CD14-positive monocyte (primary cell): ENCODE data around the gene HYDIN. TPM values are rescaled to one million over a fixed set of nuclear protein-coding genes. Genes with fewer than 3 reads are reported as not detected.
"Not testable (repeated sequence)": the region's sequence is repeated elsewhere in the genome, so short reads cannot be mapped to it uniquely, and the experiment has no call there.

Experiments
- DNase-seq, 3 donors: peaks; one replicate each; pipeline ENCODE4 v3.0.0-alpha.2; 2011 to 2022
- H2AFZ ChIP-seq: 2 replicates; pipeline ENCODE4 v1.6.0; 2012; ENCODE audit warnings: mild to moderate bottlenecking, low read depth, low read length, inconsistent platforms; ENCODE audit not compliant: insufficient read depth, poor library complexity, severe bottlenecking
- H3K27ac ChIP-seq, 2 donors: 1 replicate in 1 of 2; 2 replicates in 1 of 2; pipeline ENCODE4 v1.5.1; 2012 to 2013; ENCODE audit warnings: low read length in 2 of 2, control low read depth in 1 of 2, inconsistent platforms in 1 of 2, low read depth in 1 of 2, mild to moderate bottlenecking in 1 of 2
- H3K27me3 ChIP-seq, 2 donors: one replicate each; pipeline versions ENCODE4 v1.6.0 to v1.6.1; 2011 to 2013; ENCODE audit warnings: low read length in 2 of 2; ENCODE audit not compliant: control insufficient read depth in 2 of 2, insufficient read depth in 2 of 2
- H3K36me3 ChIP-seq, 2 donors: replicated peaks in 1 of 2; 1 replicate in 1 of 2; 2 replicates in 1 of 2; pipeline versions ENCODE4 v1.5.1 to v1.6.1; 2012 to 2013; ENCODE audit warnings: low read length in 2 of 2, control low read depth in 1 of 2, inconsistent platforms in 1 of 2, mild to moderate bottlenecking in 1 of 2; ENCODE audit not compliant: insufficient read depth in 2 of 2, control insufficient read depth in 1 of 2
- H3K4me1 ChIP-seq, 2 donors: 1 replicate in 1 of 2; 2 replicates in 1 of 2; pipeline versions ENCODE4 v1.5.1 to v1.6.1; 2012 to 2013; ENCODE audit warnings: low read length in 2 of 2, control low read depth in 1 of 2, inconsistent platforms in 1 of 2, mild to moderate bottlenecking in 1 of 2, moderate library complexity in 1 of 2; ENCODE audit not compliant: insufficient read depth in 2 of 2, control insufficient read depth in 1 of 2
- H3K4me2 ChIP-seq: replicated peaks from 2 replicates; pipeline ENCODE3; 2012; ENCODE audit warnings: low read length, moderate library complexity, mild to moderate bottlenecking; ENCODE audit not compliant: poor library complexity, severe bottlenecking; ENCODE audit errors: extremely low read depth
- H3K4me3 ChIP-seq, 3 experiments: fragments of 200-600 bp in 1 of 3; sonication (generic) in 1 of 3; replicated peaks in 1 of 3; 1 replicate in 2 of 3; 2 replicates in 1 of 3; pipeline ENCODE4 v1.5.1; 2011 to 2013; ENCODE audit warnings: low read length in 3 of 3, mild to moderate bottlenecking in 3 of 3, control low read depth in 2 of 3, low read depth in 2 of 3, inconsistent platforms in 1 of 3, moderate library complexity in 1 of 3
- H3K79me2 ChIP-seq: 2 replicates; pipeline ENCODE4 v1.6.0; 2012; ENCODE audit warnings: mild to moderate bottlenecking, control low read depth, inconsistent platforms, low read length, moderate library complexity; ENCODE audit not compliant: insufficient read depth
- H3K9ac ChIP-seq: 2 replicates; pipeline ENCODE4 v1.6.0; 2017; ENCODE audit warnings: low read length, mild to moderate bottlenecking; ENCODE audit not compliant: insufficient read depth, poor library complexity, severe bottlenecking
- H3K9me3 ChIP-seq, 2 donors: replicated peaks in 1 of 2; 1 replicate in 1 of 2; 2 replicates in 1 of 2; pipeline versions ENCODE4 v1.5.1 to v1.6.1; 2012 to 2013; ENCODE audit warnings: low read length in 2 of 2, control low read depth in 1 of 2; ENCODE audit not compliant: control insufficient read depth in 1 of 2, insufficient read depth in 1 of 2
- H4K20me1 ChIP-seq: 2 replicates; pipeline ENCODE4 v1.6.0; 2012; ENCODE audit warnings: mild to moderate bottlenecking, low read length, control low read depth, moderate library complexity; ENCODE audit not compliant: insufficient read depth
- H3K27ac Mint-ChIP-seq, 7 donors: one replicate each; pipeline ENCODE4 v1.8.0; 2020; ENCODE audit warnings: mild to moderate bottlenecking in 7 of 7, mixed read lengths in 7 of 7, moderate library complexity in 6 of 7, inconsistent platforms in 2 of 7
- H3K27me3 Mint-ChIP-seq, 3 donors: one replicate each; pipeline ENCODE4 v1.8.0; 2021 to 2022; ENCODE audit warnings: low read depth in 3 of 3, mild to moderate bottlenecking in 3 of 3, mixed read lengths in 3 of 3, moderate library complexity in 3 of 3, inconsistent platforms in 1 of 3
- H3K36me3 Mint-ChIP-seq, 2 donors: one replicate each; pipeline ENCODE4 v1.8.0; 2020; ENCODE audit warnings: mixed read lengths in 2 of 2, inconsistent platforms in 1 of 2, mild to moderate bottlenecking in 1 of 2
- H3K4me1 Mint-ChIP-seq: one replicate; pipeline ENCODE4 v1.8.0; 2020; ENCODE audit warnings: mild to moderate bottlenecking, mixed read lengths
- H3K4me3 Mint-ChIP-seq, 2 donors: one replicate each; pipeline ENCODE4 v1.8.0; 2020; ENCODE audit warnings: mild to moderate bottlenecking in 2 of 2, mixed read lengths in 2 of 2, moderate library complexity in 1 of 2
- H3K9me3 Mint-ChIP-seq, 7 donors: one replicate each; pipeline ENCODE4 v1.8.0; 2020 to 2022; ENCODE audit warnings: mixed read lengths in 7 of 7, mild to moderate bottlenecking in 6 of 7, moderate library complexity in 6 of 7, inconsistent platforms in 2 of 7
- WGBS: methylation state at CpG from one replicate; pipeline ENCODE4 v1.1.5; 2013; ENCODE audit warnings: missing lambda C conversion rate; ENCODE audit not compliant: insufficient coverage; 5-methylcytosine and 5-hydroxymethylcytosine counted together
- intact Hi-C, 2 donors: fragments of 100-400 bp; cut with micrococcal nuclease; formaldehyde crosslinking; loops; one replicate each; pipeline versions ENCODE4 v1.15.0 to v1.15.1; 2023
- polyA plus RNA-seq, 3 donors: library from polyadenylated mRNA; depleted of rRNA in 1 of 3; unstranded in 2 of 3; stranded (reverse) in 1 of 3; fragments of 300-500 nt in 2 of 3; fragments of >200 nt in 1 of 3; fragmentation: Illumina TruSeq in 2 of 3; gene quantifications; 1 replicate in 2 of 3; 2 replicates in 1 of 3; pipeline ENCODE4 v1.2.3, GENCODE V29; 2012 to 2021
- TF ChIP-seq, protein P1 (sequence below): fragments of 200-600 bp; IDR thresholded peaks from one replicate; pipeline ENCODE4 v1.8.0; 2022; ENCODE audit warnings: antibody characterized with exemption, mild to moderate bottlenecking

The HYDIN gene
- polyA plus RNA-seq, 3 donors: not detected

DNA sequence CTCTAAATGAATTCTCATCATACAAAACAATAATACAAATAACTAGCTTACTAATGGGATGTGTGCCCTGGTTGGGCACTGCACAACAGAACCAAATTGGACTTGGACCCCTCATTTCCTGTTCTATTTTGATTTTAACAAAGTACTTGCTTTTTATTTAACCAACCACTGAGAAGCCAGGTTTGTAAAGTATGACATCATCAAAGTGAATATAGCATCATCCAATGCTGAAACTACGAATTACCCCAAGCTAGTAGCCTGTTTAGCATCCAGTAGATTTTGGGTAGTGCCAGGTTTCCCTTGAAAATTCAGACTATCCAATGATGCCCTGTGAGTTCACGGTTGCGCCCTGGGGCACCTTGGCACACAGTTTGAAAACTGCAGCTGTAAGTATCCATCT, 51.0 kb downstream of the HYDIN start:
- Histone ChIP-seq H3K4me3 (no peak overlapping the region), H3K27ac (no peak overlapping the region), H3K9ac (no peak overlapping the region), H2AFZ (no peak overlapping the region), H3K27me3 (no peaks in the 10 kb centered on the region), H3K9me3 (no peaks in the 10 kb centered on the region), H3K4me1 (no peaks in the 10 kb centered on the region), H3K36me3 (no peaks in the 10 kb centered on the region), H4K20me1 (no peaks in the 10 kb centered on the region), H3K79me2 (no peaks in the 10 kb centered on the region), H3K4me2 (no peak overlapping the region)
- H3K36me3 Mint-ChIP-seq: no peaks in the 10 kb centered on the region
- DNase-seq: no peak
- H3K4me1 Mint-ChIP-seq: no peaks in the 10 kb centered on the region
- no peak overlapping the region for H3K4me3 Mint-ChIP-seq
- peaks cover 3 to 7% (median 5%) of the 10 kb centered on the region in 7 donors for H3K9me3 Mint-ChIP-seq
- H3K27me3 Mint-ChIP-seq: peaks cover 0 to 6% (median 4%) of the 10 kb centered on the region in 3 donors
- no peak overlapping the region for H3K27ac Mint-ChIP-seq
- intact Hi-C loops: no loop called here
- TF ChIP-seq, protein P1, sequence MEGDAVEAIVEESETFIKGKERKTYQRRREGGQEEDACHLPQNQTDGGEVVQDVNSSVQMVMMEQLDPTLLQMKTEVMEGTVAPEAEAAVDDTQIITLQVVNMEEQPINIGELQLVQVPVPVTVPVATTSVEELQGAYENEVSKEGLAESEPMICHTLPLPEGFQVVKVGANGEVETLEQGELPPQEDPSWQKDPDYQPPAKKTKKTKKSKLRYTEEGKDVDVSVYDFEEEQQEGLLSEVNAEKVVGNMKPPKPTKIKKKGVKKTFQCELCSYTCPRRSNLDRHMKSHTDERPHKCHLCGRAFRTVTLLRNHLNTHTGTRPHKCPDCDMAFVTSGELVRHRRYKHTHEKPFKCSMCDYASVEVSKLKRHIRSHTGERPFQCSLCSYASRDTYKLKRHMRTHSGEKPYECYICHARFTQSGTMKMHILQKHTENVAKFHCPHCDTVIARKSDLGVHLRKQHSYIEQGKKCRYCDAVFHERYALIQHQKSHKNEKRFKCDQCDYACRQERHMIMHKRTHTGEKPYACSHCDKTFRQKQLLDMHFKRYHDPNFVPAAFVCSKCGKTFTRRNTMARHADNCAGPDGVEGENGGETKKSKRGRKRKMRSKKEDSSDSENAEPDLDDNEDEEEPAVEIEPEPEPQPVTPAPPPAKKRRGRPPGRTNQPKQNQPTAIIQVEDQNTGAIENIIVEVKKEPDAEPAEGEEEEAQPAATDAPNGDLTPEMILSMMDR: no peak
- no CpG with 5 or more reads among the region's 3 CpGs for WGBS

DNA sequence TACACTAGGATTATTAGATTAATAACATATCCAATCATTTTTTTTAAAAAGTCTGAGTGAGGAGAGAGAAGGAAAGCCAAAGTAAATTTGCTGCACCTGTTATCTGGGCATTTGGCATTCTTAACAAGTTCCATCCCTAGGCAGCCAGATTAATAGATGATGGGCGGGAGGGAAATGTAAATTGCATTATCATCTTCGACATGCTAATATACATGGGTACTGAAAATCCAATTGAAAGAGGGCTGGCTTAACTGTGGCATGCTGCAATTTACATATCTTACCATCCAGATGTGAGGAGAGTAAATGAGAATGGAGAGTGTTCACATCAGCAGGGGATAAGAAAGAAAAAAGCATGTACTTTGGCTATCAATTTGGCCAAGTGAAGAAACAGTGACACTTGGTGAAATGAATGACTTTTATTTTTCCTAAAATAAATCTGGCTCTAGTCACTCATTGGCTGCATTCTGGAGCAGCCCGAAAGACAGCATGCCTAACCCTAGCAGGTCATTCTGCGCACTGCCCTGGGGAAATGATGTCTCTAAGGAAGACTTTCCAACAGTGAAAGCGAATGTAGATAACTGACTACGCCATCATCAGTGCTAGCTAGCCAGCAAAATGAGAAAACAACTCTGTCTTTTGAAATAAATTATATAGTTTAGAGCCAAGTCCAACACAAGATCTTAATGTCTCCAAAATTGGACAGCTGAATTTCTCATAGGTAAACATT, 57.9 kb downstream of the HYDIN start:
- no peak overlapping the region for H3K4me3 Mint-ChIP-seq
- Histone ChIP-seq H3K27ac (no peak overlapping the region), H3K9me3 (no peaks in the 10 kb centered on the region), H2AFZ (no peak overlapping the region), H3K4me3 (no peak overlapping the region), H3K4me2 (no peak overlapping the region), H3K79me2 (no peaks in the 10 kb centered on the region), H4K20me1 (no peaks in the 10 kb centered on the region), H3K27me3 (no peaks in the 10 kb centered on the region), H3K36me3 (no peaks in the 10 kb centered on the region), H3K9ac (no peak overlapping the region), H3K4me1 (no peaks in the 10 kb centered on the region)
- H3K9me3 Mint-ChIP-seq: peaks cover 0 to 8% (median 0%) of the 10 kb centered on the region in 7 donors
- TF ChIP-seq, protein P1: no peak
- no peaks in the 10 kb centered on the region for H3K36me3 Mint-ChIP-seq
- WGBS: 83% methylated on average over 2 of the region's 6 CpGs
- H3K27me3 Mint-ChIP-seq: peaks cover 2 to 12% (median 9%) of the 10 kb centered on the region in 3 donors
- intact Hi-C loops: no loop called here
- H3K4me1 Mint-ChIP-seq: no peaks in the 10 kb centered on the region
- DNase-seq: no peak
- H3K27ac Mint-ChIP-seq: no peak overlapping the region

DNA sequence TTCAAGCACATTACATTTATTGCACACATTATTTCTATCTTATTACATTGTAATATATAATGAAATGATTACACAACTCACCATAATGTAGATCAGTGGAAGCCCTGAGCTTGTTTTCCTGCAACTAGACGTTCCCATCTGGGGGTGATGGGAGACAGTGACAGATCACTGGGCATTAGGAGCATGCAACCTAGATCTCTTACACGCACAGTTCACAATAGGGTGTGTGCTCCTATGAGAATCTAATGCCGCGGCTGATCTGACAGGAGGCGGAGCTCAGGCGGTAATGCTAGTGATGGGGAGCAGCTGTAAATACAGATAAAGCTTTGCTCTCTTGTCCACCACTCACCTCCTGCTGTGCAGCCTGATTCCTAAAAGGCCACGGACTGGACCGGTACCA, 69.5 kb downstream of the HYDIN start:
- H3K27ac Mint-ChIP-seq, H3K9me3 Mint-ChIP-seq, H2AFZ ChIP-seq, H4K20me1 ChIP-seq, H3K27me3 ChIP-seq, H3K79me2 ChIP-seq, H3K4me1 Mint-ChIP-seq, H3K9ac ChIP-seq, intact Hi-C loops, H3K4me2 ChIP-seq, H3K36me3 Mint-ChIP-seq, H3K4me3 Mint-ChIP-seq, H3K27me3 Mint-ChIP-seq, H3K4me1 ChIP-seq, H3K9me3 ChIP-seq, H3K27ac ChIP-seq, H3K4me3 ChIP-seq, DNase-seq, H3K36me3 ChIP-seq: not testable (repeated sequence)
- WGBS: no CpG with 5 or more reads among the region's 8 CpGs
